ENCODE measurements around the gene RASA3. TPM values are rescaled to one million over a fixed set of nuclear protein-coding genes. Genes with fewer than 3 reads are reported as not detected.
A peak's percentile ranks its signal among the peaks of the same experiment; 100 is the strongest.

The RASA3 gene
- total RNA-seq, 1 donor from 2014 or later: 9.3 TPM

DNA sequence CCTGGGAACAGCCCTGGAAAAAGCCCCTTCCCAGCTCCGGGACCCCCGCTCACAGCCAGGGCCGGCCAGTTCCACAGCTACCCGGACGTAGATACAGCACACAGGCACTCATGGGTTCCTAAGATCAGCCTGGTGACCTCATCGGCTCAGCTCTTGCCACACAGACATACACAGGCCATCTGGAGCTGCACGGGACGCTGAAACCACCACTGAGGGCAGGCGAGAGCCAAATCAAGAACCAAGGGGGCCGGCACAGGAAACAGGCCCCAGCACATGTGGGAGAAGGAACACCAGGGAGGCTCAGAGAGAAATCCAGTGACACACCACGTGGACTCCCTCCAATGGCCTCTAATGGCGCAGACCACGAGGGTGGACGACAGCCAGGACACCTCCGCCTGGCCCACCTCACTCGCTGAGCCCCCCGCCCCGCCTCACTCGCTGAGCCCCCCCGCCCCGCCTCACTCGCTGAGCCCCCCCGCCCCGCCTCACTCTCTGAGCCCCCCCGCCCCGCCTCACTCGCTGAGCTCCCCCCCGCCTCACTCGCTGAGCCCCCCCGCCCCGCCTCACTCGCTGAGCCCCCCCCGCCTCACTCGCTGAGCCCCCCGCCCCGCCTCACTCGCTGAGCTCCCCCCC is 88.9 kb downstream of the RASA3 start:
- peaks cover 21% of the 10 kb centered on the region for H3K4me1 Mint-ChIP-seq (ENCODE audit: unreplicated experiment)
- DNase-seq (ENCODE audit: extremely low spot score, unreplicated experiment): no peak
- H3K27me3 Mint-ChIP-seq: no peaks in the 10 kb centered on the region
- no peaks in the 10 kb centered on the region for H3K36me3 Mint-ChIP-seq
- peak overlapping the region; percentile 64 for H3K27ac Mint-ChIP-seq
- H3K9me3 Mint-ChIP-seq: no peaks in the 10 kb centered on the region
- TF ChIP-seq CTCF (conservative IDR thresholded peaks at IDR 0.05): no peak
- no peak overlapping the region for H3K4me3 Mint-ChIP-seq

DNA sequence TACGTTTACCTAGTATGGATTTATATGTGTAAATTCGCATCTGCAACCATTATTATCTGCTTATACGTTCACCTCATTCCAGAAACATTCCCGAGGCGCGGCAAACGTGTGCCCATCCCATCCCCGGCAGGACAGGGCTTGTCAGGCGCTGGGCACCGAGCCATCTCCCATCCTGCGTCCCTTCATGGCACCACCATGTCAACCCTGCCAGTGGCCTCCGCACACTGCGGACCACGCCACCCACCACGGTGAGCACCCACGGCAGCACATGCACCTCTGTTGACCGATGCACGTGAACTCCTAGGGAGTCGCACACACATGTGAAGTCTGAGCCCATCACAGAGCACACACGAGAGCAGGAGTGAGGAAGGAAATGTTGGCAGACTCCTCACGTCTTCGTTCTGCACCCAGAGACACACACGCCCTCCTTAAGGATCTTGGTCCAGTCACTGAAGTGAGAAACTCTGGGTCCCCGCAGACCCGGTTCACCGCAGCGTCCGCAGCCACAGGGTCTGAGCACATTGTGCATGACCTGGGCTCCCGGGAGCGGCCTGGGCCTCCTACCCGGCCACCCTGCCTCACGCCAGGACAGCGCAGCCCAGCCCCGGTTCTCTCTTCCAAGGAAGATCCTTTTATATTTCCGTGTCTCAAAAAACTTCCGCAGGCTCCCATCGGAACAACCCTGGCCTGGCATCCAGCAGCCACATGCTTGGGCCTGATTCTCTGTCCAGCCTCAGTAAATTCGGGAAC is 90.2 kb downstream of the RASA3 start:
- Mint-ChIP-seq H3K36me3 (no peaks in the 10 kb centered on the region), H3K9me3 (no peaks in the 10 kb centered on the region), H3K4me1 (ENCODE audit: unreplicated experiment) (peaks cover 19% of the 10 kb centered on the region), H3K27me3 (no peaks in the 10 kb centered on the region), H3K27ac (no peak overlapping the region), H3K4me3 (no peak overlapping the region)
- TF ChIP-seq CTCF (conservative IDR thresholded peaks at IDR 0.05): no peak
- no peak for DNase-seq (ENCODE audit: extremely low spot score, unreplicated experiment)

DNA sequence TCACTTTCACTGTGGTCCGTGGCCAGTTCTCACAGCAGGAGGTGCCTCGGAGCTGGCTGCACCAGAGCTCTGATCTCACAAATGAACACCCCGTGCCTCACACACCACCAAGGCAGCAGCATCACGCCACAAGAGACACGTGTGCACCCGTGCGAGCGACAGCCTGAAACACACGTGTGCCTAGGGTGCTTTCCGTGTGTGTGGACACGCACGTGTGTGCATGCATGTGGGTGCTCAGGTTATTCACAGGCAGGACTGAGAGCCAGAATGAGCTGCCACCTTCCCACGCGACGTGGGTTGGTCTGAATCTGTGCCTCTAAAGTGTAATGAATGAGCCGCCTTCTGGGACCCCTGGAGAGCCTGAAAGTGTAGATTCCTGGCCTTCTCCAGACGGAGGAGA is 90.9 kb downstream of the RASA3 start:
- no peak overlapping the region for H3K27ac Mint-ChIP-seq
- H3K4me1 Mint-ChIP-seq (ENCODE audit: unreplicated experiment): peaks cover 19% of the 10 kb centered on the region
- H3K4me3 Mint-ChIP-seq: no peak overlapping the region

DNA sequence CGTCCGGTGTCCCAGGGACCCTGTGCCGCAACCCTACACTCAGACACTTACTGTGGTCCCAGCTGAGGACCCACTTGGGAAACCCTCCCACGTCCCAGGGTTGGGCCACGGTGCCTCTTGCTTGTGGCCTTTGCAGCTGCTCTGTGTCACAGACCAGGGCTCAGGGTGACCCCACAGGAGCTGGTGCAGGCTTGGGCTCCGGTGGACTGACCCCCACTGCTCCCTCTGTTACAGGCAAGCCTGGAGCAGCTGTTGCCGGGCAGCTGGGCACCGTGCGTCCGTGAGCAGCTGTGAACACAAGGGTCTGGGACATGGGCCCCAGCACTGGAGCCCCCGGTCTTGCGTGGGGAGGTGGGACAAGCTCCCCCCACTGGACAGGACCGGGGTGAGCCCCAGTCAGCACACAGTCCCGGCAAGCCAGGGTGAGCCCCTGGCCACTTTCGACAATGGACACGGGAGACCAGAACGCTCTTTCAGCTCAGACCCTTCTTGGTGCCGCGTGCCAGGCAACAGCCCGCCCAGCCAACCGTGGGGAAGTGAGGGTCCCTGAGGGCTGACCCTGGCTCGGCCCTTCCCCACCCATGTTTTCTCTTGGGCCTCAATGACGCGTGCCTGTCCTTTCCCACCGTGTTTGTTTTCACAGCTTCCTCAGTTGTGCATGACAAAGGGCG is 92.8 kb downstream of the RASA3 start:
- no peak overlapping the region for H3K27ac Mint-ChIP-seq
- no peak for TF ChIP-seq CTCF (conservative IDR thresholded peaks at IDR 0.05)
- no peaks in the 10 kb centered on the region for H3K9me3 Mint-ChIP-seq
- DNase-seq (ENCODE audit: extremely low spot score, unreplicated experiment): no peak
- no peak overlapping the region for H3K4me3 Mint-ChIP-seq
- H3K4me1 Mint-ChIP-seq (ENCODE audit: unreplicated experiment): peaks cover 32% of the 10 kb centered on the region
- no peaks in the 10 kb centered on the region for H3K36me3 Mint-ChIP-seq
- H3K27me3 Mint-ChIP-seq: no peaks in the 10 kb centered on the region

More for the DNA sequence above, 90.9 kb downstream of the RASA3 start:
- Mint-ChIP-seq H3K36me3 (no peaks in the 10 kb centered on the region), H3K27me3 (no peaks in the 10 kb centered on the region), H3K9me3 (no peaks in the 10 kb centered on the region)
- DNase-seq (ENCODE audit: extremely low spot score, unreplicated experiment): no peak
- TF ChIP-seq CTCF (conservative IDR thresholded peaks at IDR 0.05): no peak

DNA sequence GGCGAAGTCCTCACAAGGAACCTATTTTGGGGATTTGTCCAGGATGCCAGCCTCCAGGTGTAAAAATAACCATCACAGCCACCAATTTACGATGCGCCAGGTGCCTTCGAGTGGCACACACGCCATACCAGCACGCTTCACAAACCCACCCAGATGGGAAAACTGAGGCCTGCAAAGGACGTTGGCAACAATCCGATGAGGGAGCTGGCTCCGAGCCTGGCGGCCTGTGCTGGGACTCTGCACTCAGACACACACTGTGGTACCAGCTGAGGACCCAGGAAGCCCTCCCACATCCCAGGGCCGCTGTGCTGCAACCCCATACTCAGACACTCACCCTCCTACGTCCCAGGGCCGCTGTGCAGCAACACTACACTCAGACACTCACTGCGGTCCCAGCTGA is 93.5 kb downstream of the RASA3 start:
- Mint-ChIP-seq H3K27me3 (no peaks in the 10 kb centered on the region), H3K27ac (no peak overlapping the region), H3K4me3 (no peak overlapping the region), H3K4me1 (ENCODE audit: unreplicated experiment) (peaks cover 32% of the 10 kb centered on the region), H3K9me3 (no peaks in the 10 kb centered on the region), H3K36me3 (no peaks in the 10 kb centered on the region)
- TF ChIP-seq CTCF (conservative IDR thresholded peaks at IDR 0.05): no peak
- no peak for DNase-seq (ENCODE audit: extremely low spot score, unreplicated experiment)
